Forelimb muscle (tissue), 1 donor: ENCODE data around the gene CRYGB. TPM values are rescaled to one million over a fixed set of nuclear protein-coding genes. Genes with fewer than 3 reads are reported as not detected.
"Not testable (repeated sequence)": the region's sequence is repeated elsewhere in the genome, so short reads cannot be mapped to it uniquely, and the experiment has no call there.

Experiments used
- DNase-seq: peaks from one replicate; pipeline ENCODE4 v3.0.0-alpha.2; 2013; ENCODE audit warnings: low read depth
- polyA plus RNA-seq: library from polyadenylated mRNA; unstranded; fragments of 120-200 nt; gene quantifications from one replicate; pipeline ENCODE4 v1.2.1, GENCODE V29; 2013; ENCODE audit not compliant: insufficient read length

CRYGB gene
- polyA plus RNA-seq, 1 donor, result not detected

DNA sequence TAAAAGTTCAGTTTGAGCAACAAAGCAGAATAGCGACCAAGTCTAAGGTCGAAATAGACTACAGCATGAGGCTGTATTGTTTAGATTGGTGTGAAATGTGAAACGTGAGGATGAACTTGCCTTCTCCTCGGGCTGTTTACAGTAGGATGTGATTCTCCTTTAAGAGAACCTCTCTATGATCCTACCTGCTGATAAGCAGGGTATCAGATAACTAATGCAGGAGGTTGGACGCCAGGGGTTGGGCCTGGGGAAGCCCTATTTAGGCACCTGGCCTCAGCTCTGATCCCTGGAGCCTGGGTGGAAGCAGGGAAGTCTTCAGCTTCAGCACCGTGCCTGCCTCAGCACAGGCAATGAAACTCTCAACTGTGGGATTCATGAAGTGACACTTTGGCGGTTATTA lies 33.0 kb downstream of the CRYGB start:
- DNase-seq, result no peak

- not testable (repeated sequence) for DNase-seq
These were observed 33.6 kb downstream of the CRYGB start for GRCh38 chr2:208112273-208112745.

GRCh38 chr2:208103616-208104015 lies 42.3 kb downstream of the CRYGB start:
- no peak for DNase-seq

GRCh38 chr2:208101716-208102631 lies 44.0 kb downstream of the CRYGB start:
- DNase-seq, result no peak

- no peak for DNase-seq
These were observed 46.1 kb downstream of the CRYGB start for GRCh38 chr2:208099682-208100470.

DNA sequence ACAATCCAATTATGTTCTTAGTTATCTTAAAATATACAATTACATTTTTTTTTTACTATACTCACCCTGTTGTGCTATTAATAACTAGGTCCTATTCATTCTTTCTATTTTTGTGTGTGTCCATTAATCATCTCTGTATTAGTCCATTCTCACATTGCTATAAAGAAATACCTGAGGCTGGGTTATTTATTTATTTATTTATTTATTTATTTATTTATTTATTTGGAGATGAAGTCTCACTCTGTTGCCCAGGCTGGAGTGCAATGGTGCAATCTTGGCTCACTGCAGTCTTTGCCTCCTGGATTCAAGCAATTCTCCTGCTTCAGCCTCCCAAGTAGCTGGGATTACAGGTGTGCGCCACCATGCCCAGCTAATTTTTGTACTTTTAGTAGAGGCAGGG lies 47.3 kb downstream of the CRYGB start:
- DNase-seq, result not testable (repeated sequence)

GRCh38 chr2:208098267-208098666 lies 47.7 kb downstream of the CRYGB start:
- DNase-seq, result no peak

GRCh38 chr2:208097801-208098200 lies 48.2 kb downstream of the CRYGB start:
- DNase-seq, result no peak

DNA sequence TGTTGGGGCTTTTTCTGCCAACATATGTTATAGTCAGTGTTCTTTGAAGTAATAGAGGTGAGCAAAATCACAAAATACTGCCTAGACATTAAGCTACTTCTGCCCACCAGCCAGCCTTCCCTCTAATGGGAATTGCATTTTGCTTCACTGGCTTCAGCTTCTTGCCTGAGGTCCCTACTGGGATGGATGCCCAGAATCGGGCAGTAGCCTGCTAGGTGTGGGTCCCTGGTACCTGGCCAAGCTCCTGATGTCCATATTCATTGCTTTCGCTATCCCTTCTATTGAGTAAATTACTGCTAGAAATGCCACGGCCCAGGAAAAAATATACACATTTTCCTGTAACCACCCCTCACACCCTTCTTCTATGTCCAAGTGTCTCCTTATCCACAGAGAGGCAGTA lies 48.6 kb downstream of the CRYGB start:
- no peak for DNase-seq

GRCh38 chr2:208096080-208096479 lies 49.9 kb downstream of the CRYGB start:
- DNase-seq, result no peak

GRCh38 chr2:208093128-208093527 lies 52.8 kb downstream of the CRYGB start:
- DNase-seq, result no peak

Other genes with a start within 250 kb of the CRYGB start
- 5.9 TPM for gene PLEKHM3, start 120.6 kb downstream of the CRYGB start, polyA plus RNA-seq
- not detected for gene CRYGD, start 21.6 kb downstream of the CRYGB start, polyA plus RNA-seq
- gene CRYGC, start 16.3 kb downstream of the CRYGB start, polyA plus RNA-seq, result not detected
- gene CRYGA, start 17.4 kb upstream of the CRYGB start, polyA plus RNA-seq, result not detected
- gene C2orf80, start 43.9 kb upstream of the CRYGB start, polyA plus RNA-seq, result not detected
- gene IDH1, start 108.9 kb upstream of the CRYGB start, polyA plus RNA-seq, result 35.2 TPM
- 17.4 TPM for gene PIKFYVE, start 120.1 kb upstream of the CRYGB start, polyA plus RNA-seq